ENCODE data around the gene CCDC33.

The CCDC33 gene

DNA sequence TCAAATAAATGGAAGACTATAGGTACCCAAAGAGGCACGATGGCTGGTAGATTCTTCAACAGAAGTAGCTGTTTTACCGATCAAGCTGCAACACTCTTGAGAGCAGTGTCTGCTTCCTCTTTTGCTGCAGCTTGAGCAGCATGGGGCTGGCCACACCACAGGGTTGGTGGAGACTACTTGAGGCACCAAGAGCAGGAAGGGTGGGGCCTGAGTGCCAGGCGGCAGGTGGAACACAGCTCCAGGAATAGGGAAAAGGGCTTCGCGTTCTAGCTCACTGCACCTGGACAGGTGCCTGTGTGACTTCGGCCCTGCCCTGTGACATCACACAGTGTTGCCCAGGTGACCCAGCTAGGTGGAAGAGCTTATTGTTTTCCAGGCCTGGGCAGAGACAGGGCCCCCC, at the start of gene CCDC33:
CCDC33 (plus strand) TSS at position 365 of the 400 bp plus-strand sequence. CDS start 394 bp downstream, outside the sequence.
- no peak for DNase-seq (ENCODE audit: low read depth)

DNA sequence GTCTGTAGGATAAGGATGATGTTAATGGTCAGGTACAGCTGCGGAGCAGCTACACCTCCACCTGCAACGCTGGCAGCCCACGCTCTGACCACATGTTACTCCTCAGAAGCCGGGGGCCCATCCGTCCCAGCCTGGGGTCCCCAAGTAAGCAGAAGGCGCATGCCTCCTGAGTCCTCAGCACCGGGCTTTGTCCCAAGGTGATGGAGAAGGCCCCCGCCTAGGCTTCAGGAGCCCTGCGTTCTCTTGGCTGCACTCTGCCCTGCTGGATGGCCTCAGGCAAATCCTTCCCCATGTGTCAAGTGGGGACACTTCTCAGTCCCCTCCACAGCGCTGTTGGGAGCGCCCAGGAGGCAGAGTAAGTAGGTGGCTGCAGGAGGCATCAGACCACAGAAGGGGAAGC, 47.9 kb upstream of the CCDC33 start:
- no peak for DNase-seq (ENCODE audit: low read depth)

DNA sequence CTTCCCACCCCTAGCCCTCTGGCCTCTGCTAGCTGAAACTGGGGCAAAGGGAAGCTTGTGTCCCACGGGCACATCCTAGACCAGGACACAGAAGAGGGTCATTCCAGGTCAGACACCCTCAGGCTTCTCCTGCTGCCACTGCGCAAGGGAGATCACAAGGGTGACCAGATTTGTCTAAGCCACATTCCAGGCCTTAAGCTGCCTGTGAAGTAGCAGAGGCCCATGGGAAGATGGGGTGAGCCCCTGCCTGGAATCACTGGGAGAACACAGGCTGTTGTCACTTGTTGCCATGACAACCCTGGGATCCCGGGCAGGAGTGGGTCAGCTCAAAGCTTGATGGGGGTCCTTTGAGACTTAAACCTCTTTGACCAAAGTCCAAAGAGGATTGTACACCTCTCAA, 44.3 kb upstream of the CCDC33 start:
- no peak for DNase-seq (ENCODE audit: low read depth)

DNA sequence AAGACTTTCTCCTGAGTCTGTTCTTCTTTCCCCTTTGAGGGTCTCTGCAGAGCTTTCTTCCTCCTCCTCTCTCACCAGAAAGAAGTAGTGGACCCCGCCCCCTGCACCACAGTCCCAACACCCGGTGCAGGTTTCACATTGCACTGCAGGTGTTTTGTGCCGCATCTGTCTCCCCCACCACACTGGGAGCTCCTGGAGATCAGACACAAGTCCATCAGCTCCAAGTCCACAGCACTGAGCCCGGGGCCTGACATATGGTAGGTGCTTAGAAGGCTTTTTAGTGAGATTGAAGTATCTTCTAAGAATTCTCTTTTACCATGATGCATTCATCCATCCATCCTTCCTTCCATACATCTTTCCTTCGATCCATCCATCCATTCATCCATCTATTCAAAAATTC, 43.4 kb upstream of the CCDC33 start:
- DNase-seq (ENCODE audit: low read depth), result no peak

DNA sequence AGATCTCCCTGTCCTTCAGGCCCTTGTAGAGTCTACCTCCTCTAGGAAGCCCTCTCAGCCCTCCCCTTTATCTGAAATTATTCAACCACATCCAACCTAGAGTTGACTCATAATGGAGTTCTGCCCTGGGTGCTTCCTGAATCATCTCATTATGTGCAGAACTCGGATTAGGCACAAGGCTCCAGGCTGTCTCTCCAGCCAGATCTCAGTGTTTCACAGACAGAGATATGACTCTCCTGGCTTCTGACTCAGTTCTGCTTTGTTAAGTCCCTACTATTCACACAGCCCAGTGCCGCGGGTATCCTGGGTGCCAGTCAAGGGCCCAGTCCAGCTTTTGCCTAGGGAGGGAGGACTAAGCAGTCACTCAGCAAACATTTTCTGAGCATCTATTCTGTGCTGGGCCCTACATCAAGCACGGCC, 42.8 kb upstream of the CCDC33 start:
- DNase-seq (ENCODE audit: low read depth), result no peak

DNA sequence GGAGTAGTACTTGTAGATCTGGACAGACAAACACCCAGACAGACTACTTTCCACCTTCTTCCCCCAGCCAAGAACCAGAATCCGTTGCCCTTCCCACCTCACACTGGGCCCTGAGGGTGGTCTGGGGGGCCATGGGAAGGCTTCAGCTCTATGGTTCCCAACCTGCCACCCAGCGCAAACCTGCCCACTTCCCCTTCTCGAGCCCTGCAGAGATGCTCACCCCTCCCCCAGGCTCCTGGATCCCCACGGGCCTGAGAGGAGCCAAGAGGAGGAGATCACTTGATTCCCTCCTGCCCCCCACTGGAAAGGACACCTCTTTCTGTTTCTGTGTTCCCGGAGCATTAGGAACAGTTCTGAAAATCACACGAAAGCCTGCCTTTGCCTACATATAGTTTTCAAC, 42.2 kb upstream of the CCDC33 start:
- no peak for DNase-seq (ENCODE audit: low read depth)

DNA sequence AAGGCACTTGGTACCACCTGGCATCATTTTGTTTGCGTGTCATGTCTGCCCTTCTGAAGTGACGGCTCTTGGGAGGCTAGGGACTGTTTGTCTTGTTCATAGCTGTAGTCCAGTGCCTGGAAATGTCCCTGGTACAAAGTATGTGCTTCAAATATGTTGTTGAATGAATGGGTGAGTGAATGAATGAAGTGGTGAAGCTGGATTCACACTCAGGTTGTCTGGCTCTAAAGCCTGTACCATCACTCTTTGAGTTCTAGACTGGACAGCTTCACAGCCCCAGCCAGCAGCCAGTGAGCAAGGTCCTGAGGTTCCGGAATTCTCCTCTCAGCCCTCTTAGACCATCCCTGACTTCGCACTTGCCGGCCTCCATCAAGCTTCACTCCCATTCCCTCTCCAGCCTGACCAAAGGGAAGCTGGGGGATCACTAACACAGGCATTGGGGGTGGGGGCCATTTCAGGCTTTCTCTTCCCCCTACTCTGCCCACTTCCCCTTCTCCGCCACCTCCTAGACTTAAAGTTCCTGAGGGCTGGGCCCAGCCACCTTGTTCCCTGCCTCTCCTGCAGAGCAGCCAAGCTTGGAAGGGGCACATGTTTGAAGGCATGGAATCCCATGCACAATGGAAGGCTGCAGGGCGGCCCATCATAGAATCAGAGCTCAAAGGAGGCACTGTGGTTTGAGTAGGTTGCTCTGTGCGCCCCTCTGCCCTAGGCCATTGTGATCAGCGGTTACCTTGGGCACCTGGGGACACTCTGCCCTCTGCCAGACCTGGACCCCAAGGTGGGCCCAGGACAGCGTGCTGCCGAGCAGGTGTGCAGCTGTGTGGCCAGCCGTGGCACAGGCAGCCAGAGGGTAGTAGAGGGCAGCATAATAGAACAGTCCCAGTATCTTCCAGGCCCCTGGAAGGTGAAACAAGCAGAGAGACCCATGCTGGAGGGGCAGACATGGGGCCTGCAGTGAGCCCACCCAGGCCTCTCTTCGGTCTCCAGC, 41.3 kb upstream of the CCDC33 start:
- no peak for DNase-seq (ENCODE audit: low read depth)

DNA sequence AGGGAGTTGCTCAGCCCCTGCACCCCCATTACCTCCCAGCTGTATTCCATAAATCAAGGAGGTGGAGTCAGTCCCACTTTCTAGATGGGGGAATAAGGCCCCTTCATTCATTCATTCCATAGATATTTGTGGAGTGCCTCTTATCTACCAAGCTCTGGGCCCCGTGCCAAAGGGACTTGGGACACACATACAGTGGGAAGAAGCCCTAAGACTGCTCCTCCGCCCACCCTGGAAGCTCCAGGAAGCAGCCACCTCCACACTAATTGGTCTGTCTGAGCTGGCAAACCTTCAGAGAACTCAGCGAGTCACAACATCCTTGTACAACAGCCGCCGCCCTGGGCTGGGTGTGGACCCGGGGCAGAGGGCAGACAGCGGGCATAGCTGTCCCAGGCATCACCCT, 40.0 kb upstream of the CCDC33 start:
- DNase-seq (ENCODE audit: low read depth), result no peak

DNA sequence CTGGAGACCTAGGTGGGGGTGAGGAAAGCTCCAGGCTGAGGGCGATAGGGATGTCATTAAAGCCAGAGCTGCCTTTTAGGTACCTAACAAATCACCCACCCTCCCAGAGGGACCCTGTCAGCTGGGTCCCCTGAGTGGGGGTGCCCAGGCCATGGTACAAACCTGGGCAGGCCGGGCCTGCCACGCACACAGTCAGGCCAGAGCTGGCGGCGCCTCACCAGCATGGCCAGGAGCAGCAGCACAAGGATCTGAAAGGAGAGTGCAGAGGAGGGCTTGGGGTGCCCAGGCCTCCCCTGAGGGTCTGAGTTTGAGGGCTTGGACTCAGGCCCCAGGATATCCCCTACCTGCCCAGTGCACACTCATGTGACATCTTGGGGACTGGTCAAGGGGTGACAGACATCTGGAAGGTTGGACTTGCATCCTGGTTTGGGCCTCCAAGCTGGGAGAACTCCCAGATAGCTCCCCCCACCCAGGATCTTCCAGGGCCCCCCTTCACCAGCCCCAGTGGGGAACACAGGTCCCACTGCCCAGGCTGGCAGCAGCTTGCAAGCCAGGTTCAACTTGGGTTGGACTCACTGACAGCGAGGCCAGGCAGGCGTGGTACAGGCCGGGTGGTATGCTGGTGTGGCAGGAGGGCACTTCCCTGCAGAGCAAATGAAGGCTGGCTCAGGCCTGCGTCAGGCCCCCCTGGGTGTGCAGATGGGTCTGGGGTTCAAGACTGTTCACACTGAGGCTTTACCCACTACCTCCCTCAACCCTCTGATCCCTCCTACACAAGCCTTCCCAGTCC, 38.8 kb upstream of the CCDC33 start:
- DNase-seq (ENCODE audit: low read depth), result no peak

DNA sequence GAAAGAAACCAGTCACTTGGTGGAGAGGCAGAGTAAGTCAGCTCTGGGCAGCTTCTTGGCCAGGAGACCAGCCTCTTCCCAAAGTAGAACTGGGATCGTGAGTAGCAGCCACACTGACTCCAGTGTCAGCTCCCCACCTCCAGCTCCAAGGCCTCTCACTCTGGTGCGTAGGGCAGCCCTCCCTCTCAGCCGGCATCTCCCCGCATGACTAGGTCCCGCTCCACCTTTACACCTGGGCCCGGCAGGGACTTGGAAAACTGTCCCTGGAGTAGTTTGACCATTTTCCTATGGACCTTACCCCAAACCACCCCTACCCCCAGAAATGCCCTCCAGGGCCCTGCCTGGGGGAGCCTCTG, 36.9 kb upstream of the CCDC33 start:
- no peak for DNase-seq (ENCODE audit: low read depth)

DNA sequence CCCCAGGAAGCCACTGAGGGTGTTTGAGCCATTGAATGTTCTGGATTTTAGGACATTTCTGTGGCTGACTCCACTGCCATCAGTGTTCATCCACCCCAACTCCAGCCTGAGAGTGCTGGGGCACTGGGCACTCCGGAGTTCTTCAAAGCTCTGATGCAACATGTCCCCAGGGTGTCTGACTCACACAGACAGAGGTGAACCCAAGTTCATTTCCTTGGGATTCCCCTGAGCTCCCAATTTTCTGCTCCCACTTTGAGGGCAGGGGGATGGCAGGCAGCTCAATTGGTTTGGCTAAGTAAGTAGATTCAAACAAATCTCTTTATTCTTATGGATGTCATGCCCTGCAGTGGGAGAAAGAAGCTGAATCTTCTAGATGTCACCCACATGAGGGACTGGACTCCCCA, 35.7 kb upstream of the CCDC33 start:
- peak; percentile 70 for DNase-seq (ENCODE audit: low read depth)

DNA sequence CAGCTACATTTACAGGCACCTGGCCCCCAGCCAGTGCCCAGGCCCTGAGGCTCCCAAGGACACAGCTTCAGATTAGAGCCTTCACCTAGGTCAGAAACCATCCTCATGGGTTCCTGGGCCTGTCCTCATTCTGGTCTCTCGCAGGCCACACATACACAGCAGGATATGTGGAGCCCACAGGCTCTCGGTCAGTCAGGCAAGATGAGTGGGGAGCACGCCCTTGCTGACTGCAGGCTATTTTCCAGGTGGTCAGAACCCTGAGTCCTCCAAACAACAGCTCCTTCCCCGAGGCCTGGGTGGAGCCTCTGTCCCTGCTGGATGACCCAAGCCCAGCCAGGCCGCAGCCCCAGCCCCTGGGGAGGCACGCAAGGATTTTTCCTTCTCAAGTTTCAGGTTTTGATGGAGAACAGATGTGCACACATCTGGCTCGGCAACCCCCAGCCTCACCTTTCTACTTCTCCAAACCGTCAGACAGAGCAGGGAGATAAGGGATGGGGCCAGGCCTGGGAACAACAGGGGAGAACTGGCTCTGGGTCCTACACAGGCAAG, 35.2 kb upstream of the CCDC33 start:
- DNase-seq (ENCODE audit: low read depth), result no peak

DNA sequence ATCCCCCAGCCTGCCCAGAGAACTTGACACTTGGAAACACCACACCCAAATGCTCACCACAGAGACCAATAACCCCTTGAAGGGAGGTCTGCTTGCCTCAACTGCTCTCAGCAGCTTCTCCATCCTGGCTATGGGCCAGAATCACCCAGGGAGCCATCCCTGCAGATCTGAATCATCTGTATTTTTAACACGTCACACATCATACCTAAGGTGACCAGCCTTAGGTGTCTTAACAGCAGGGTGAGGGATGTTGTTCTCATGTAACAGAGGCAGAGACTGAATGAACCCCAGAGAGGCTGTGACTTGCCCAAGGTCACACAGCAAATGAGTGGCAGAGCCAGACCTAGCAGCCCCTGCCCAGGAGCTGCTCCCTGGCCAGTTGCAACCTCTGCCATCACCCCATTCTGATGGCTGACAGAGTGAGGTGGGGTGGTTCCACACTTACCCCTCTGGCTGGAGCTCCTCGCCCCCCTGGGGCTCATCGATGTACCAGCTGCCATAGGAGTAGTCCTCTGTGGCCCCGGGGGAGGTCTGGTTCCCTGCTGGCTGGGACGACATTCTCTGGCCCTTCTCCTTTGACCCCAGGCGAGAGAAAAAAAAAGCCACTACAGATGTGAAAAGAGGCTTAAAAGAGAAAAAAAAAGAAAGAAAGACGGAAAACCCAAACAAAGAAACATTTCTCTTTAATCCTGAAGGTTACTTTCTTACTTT, 34.3 kb upstream of the CCDC33 start:
- no peak for DNase-seq (ENCODE audit: low read depth)

DNA sequence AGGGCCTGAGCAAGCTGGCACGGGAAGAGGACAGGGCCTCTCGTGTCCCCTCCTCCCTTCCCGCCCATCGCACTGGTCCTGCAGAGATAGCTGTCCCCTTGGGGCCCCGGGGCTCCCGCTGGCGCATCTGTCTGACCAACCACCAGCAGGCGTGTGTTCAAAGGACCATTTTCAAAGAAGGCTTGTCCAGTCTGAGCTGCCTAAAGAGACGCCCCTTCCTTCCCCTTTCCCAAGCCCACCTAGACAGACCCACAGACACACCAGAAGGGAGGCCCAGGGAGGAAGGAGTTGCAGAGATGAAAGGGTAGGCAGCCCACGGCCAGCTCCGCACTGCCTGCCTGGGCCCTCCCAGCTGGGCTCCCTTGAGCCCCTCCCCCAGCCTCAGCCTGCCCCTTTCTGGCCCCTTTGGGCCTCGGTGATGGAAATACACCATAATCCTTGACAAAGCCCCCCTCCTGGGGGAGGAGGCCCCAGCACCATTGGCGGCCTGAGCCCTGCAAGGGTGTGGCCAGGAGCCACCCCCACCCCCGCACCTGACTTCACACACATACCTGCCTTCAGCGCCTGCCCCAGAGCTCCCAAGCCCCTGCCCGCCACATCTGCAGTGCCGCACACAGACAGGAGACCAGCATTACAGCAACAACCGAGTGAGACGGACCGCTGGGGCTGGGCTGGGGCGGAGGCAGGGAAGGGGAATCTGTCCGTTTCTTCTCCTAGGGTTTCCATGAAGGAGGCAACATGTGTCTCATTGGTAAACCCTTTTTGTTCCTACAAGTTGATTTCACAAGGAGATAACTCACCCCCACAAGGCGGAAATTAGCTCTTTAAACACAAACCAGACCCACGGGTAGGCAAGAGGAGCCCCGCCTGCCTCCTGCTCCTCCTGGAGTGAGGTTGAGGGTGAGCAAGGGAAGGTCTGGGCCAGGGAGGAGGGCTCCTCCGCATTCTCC, 33.4 kb upstream of the CCDC33 start, which contains the start of gene STRA6:
STRA6 (minus strand) TSS at position 336 of the 950 bp plus-strand sequence. CDS start 520 bp downstream, outside the sequence.
- no peak for DNase-seq (ENCODE audit: low read depth)

DNA sequence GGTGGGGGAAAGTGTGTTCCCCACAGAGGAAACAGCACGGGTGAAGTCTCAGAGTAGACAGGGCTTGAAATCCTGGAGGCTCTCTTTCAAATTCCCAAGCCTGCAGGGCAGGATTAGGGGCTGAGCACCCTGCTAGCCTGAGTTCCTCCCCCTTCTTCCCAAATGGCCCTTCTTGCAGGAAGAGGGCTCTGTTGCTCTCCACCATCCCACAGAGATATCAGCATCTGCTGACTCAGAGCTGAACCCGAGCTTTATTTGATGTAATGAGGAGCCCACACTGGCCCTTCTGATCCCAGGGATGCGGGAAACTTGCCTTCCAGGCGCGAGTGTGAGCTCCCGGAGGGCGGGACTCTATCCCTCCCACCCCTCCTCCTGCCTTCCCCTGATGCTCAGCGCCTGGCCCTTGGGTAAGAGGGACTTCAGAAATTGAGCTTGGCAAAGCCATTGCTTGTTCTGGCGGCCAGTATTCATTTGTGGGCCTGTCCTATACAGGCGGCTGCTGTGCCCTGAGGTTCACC, 32.2 kb upstream of the CCDC33 start:
- no peak for DNase-seq (ENCODE audit: low read depth)

DNA sequence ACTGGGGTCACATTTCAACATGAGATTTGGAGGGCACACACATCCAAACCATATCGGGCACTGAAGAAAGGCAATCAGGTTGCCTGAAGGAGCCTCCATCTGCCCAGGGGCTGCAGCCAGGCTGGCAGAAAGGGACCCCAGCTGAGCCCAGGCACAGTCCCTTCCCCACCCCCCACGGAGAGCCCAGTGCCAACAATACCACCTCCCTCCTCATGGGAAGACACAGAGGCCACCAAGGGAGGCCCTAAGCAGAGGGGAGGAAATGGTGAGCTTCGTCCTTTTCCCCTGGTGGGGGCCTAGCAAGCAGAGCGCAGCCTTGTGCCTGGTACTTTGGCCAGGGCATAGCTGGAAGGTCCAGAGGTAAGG, 30.6 kb upstream of the CCDC33 start:
- DNase-seq (ENCODE audit: low read depth), result no peak

DNA sequence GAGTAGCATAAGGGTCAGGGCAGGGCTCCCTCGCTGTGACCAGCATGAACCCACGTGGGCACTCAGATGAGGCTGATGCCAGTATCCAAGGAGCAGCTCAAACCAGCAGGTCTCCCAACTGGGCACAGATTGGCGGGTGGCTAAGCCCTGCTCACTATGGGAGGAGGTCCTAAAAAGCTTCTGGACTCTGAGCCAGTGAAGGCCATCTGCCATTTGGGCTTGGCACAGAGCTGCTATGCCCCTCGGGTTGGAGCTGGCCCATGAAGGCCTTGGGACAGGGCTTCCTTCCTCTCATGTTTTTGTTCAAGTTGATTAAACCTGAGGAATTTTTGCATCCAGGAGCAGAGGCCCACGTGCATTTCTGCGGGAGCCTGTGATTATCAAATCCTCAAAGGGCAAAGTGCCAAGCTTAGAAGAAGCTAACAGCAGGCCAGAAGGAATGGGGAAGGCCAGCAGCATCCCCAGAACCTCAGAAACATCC, 29.3 kb upstream of the CCDC33 start:
- no peak for DNase-seq (ENCODE audit: low read depth)

DNA sequence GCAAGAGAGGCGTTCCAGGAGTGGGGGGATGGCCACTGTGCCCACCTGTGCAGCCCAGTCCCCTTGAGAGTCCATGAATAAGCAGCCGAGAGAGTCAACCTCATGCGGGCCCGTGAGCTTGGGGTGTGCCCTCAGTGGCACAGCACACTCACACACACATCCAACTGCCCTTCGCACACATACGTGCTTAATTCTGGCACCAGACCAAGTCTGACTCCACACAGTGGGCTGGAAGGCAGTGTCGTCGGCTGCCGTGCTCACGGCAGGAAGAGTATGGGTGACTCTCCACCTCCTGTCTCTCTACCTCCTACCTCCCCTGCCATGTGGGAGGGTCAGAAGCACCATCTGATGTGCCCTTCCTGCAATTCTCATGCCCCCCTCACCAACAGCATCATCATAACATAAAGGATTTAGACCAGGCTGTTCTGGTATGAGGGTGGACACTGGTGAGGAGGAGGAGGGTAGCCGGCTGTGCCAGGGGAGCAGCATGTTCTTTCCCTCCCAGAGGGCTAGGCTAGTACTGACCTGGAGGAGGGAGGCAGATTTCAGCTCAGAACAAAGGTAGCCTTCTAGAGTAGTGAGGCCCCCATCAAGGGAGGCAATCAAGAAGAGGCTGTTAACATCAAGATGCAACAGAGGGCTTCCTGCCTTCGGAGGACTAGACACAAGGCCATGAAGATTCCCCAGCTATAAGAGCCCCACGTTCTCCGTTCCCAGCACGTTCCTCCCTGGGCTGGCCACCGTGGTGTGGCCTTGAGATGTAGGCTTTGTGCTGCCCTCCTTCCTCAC, 28.3 kb upstream of the CCDC33 start:
- no peak for DNase-seq (ENCODE audit: low read depth)

DNA sequence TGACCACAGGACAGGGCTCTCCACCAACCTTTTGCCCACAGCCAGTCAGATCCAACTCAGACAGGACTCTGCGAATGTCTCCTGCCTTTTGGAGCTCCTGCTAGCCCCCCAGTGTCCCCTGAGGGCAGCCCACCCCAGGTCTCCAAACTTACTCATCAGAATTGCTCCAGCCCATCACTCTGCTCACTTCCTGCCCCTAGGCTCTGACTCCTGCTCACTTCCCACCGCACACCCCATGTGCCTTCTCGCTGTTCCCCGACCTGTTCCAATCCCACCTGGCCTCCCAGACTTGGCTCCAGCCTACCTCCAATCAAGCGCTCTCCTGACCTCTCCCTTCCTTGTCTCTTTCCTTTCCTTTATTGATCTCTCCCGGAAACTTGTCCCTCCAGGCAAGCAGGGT, 27.6 kb upstream of the CCDC33 start:
- DNase-seq (ENCODE audit: low read depth), result no peak

All from fibroblast of the conjunctiva (primary cell).